ENCODE measurements around the gene ARID3B. TPM values are rescaled to one million over a fixed set of nuclear protein-coding genes. Genes with fewer than 3 reads are reported as not detected.
A peak's percentile ranks its signal among the peaks of the same experiment; 100 is the strongest.

The ARID3B gene
- total RNA-seq, 2 experiments from 2014 or later, result 3.2 to 7.5 TPM

- H3K36me3 ChIP-seq (ENCODE audit: insufficient read depth, low read length), result peaks cover 85% of the 10 kb centered on the region
- CTCF ChIA-PET (ENCODE audit: unreplicated experiment), result interaction anchor here (1.4 kb wide), 1 partner anchor 134 kb away, joined by 6 read pairs; no protein-coding TSS in a partner anchor
- H3K4me3 ChIP-seq (ENCODE audit: low read depth, low read length, poor library complexity, severe bottlenecking), result no peak overlapping the region
- peaks cover 5% of the 10 kb centered on the region for H3K4me1 ChIP-seq (ENCODE audit: insufficient read depth, low read length, poor library complexity, severe bottlenecking)
- DNase-seq (ENCODE audit: low spot score), result peak; percentile 81
- POLR2A ChIA-PET, result interaction anchor here (0.6 kb wide), 1 partner anchor 65 kb away, joined by 4 read pairs; no protein-coding TSS in a partner anchor
- H3K4me2 ChIP-seq (ENCODE audit: low read length), result no peak overlapping the region
- no peaks in the 10 kb centered on the region for H3K9me2 ChIP-seq (ENCODE audit: insufficient read depth, low read length)
- H2AFZ ChIP-seq (ENCODE audit: low read length), result no peak overlapping the region
- intact Hi-C loops (cut with micrococcal nuclease; ENCODE audit: unreplicated experiment), result loop anchor here (1.0 to 5.0 kb wide), 4 partner anchors 134 to 267 kb away; no protein-coding TSS in a partner anchor
- H3K79me2 ChIP-seq (ENCODE audit: insufficient read depth, low read depth, low read length), result no peaks in the 10 kb centered on the region
- BruUV-seq (replicated peaks), result no TSS peak
- no peak overlapping the region for H3K27ac ChIP-seq (ENCODE audit: low read depth, low read length, poor library complexity, severe bottlenecking)
- peak; percentile 96 for TF ChIP-seq CTCF (conservative IDR thresholded peaks at IDR 0.05; ENCODE audit: low read length)
- no peak for TF ChIP-seq EZH2phosphoT487 (IDR thresholded peaks at IDR 0.05; ENCODE audit: borderline replicate concordance, low read depth, low read length)
- no peaks in the 10 kb centered on the region for H4K20me1 ChIP-seq (ENCODE audit: insufficient read depth, low read length)
- H3K9me3 ChIP-seq (ENCODE audit: low read length), result no peaks in the 10 kb centered on the region
Observed at GRCh38 chr15:74635228-74635627, 94.2 kb downstream of the ARID3B start.

DNA sequence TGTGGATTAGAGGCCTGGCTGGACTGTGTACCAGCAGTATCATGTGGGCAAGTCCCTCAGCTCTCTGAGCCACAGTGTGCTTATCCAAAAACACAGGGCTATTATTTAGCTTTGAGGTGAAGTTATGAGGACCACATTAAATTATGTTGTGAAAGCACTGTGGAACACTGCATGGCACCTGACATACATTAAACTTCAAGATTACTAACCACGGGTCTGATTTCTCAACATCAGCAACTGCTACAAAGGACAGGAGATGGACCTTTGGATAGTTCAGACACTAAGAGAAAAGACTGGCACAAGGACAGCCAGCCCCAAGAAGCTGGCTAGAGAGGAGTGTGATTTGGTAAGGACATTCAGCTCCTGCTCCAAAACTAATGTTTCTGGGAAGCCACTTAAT is 96.0 kb downstream of the ARID3B start:
- DNase-seq (ENCODE audit: low spot score), result no peak
- Histone ChIP-seq H3K27ac (ENCODE audit: low read depth, low read length, poor library complexity, severe bottlenecking) (no peak overlapping the region), H2AFZ (ENCODE audit: low read length) (no peak overlapping the region), H3K36me3 (ENCODE audit: insufficient read depth, low read length) (peaks cover 70% of the 10 kb centered on the region), H3K79me2 (ENCODE audit: insufficient read depth, low read depth, low read length) (no peaks in the 10 kb centered on the region), H3K9me3 (ENCODE audit: low read length) (no peaks in the 10 kb centered on the region), H3K4me3 (ENCODE audit: low read depth, low read length, poor library complexity, severe bottlenecking) (no peak overlapping the region), H3K4me2 (ENCODE audit: low read length) (no peak overlapping the region), H3K4me1 (ENCODE audit: insufficient read depth, low read length, poor library complexity, severe bottlenecking) (no peaks in the 10 kb centered on the region), H4K20me1 (ENCODE audit: insufficient read depth, low read length) (no peaks in the 10 kb centered on the region), H3K9me2 (ENCODE audit: insufficient read depth, low read length) (no peaks in the 10 kb centered on the region)
- POLR2A ChIA-PET, result interaction anchor here (0.5 kb wide), 1 partner anchor 117 kb away, joined by 4 read pairs; no protein-coding TSS in a partner anchor
- no TSS peak for BruUV-seq (replicated peaks)
- CTCF ChIA-PET (ENCODE audit: unreplicated experiment), result no interaction called here
- intact Hi-C loops (cut with micrococcal nuclease; ENCODE audit: unreplicated experiment), result loop anchor here (5.0 kb wide), 1 partner anchor 265 kb away; no protein-coding TSS in a partner anchor
- TF ChIP-seq EZH2phosphoT487 (IDR thresholded peaks at IDR 0.05; ENCODE audit: borderline replicate concordance, low read depth, low read length), result no peak
- TF ChIP-seq CTCF (conservative IDR thresholded peaks at IDR 0.05; ENCODE audit: low read length), result no peak

- Histone ChIP-seq H2AFZ (ENCODE audit: low read length) (no peak overlapping the region), H3K27ac (ENCODE audit: low read depth, low read length, poor library complexity, severe bottlenecking) (no peak overlapping the region), H3K36me3 (ENCODE audit: insufficient read depth, low read length) (peaks cover 43% of the 10 kb centered on the region; the same call in 1 of the 2 replicates), H3K4me3 (ENCODE audit: low read depth, low read length, poor library complexity, severe bottlenecking) (no peak overlapping the region), H4K20me1 (ENCODE audit: insufficient read depth, low read length) (no peaks in the 10 kb centered on the region; the same call in 1 of the 2 replicates), H3K4me2 (ENCODE audit: low read length) (no peak overlapping the region), H3K9me3 (ENCODE audit: low read length) (no peaks in the 10 kb centered on the region), H3K9me2 (ENCODE audit: insufficient read depth, low read length) (no peaks in the 10 kb centered on the region), H3K79me2 (ENCODE audit: insufficient read depth, low read depth, low read length) (no peaks in the 10 kb centered on the region), H3K4me1 (ENCODE audit: insufficient read depth, low read length, poor library complexity, severe bottlenecking) (no peaks in the 10 kb centered on the region)
- intact Hi-C loops (cut with micrococcal nuclease; ENCODE audit: unreplicated experiment), result no loop called here
- ChIA-PET POLR2A (interaction anchor here (0.6 to 1.1 kb wide), 3 partner anchors 9 to 182 kb away, joined by 3 to 4 read pairs (median 3); no protein-coding TSS in a partner anchor), CTCF (ENCODE audit: unreplicated experiment) (interaction anchor here (0.6 kb wide), 1 partner anchor 259 kb away, joined by 3 read pairs; no protein-coding TSS in a partner anchor)
- no TSS peak for BruUV-seq (replicated peaks)
- no peak for DNase-seq (ENCODE audit: low spot score)
- TF ChIP-seq EZH2phosphoT487 (IDR thresholded peaks at IDR 0.05; ENCODE audit: borderline replicate concordance, low read depth, low read length) (no peak), CTCF (conservative IDR thresholded peaks at IDR 0.05; ENCODE audit: low read length) (no peak)
Observed at GRCh38 chr15:74641151-74641550, 100.1 kb downstream of the ARID3B start.
